GM12878 (cell line): Measurements from ENCODE around the gene BRD9. TPM values are rescaled to one million over a fixed set of nuclear protein-coding genes. Genes with fewer than 3 reads are reported as not detected.

Experiments
- ATAC-seq: fragments of 200-7000 bp; cut with Tn5 transposase; 3 replicates; pipeline ENCODE4 v1.9.1; 2020; ENCODE audit warnings: mild to moderate bottlenecking, moderate library complexity
- BruUV-seq: library from RNA; stranded (reverse); fragments of 400-500 nt; replicated peaks from 2 replicates; lab custom pipeline; 2021; lab: Mats Ljungman, UMichigan
- CTCF ChIA-PET: fragments of 300-600 bp; sonication (Branson Sonifier 250); formaldehyde crosslinking; extraction: SDS; loops from one replicate; lab custom pipeline; 2021; ENCODE audit warnings: inconsistent platforms; lab: Yijun Ruan, JAX
- POLR2A ChIA-PET: fragments of 350-600 bp; formaldehyde crosslinking; extraction: SDS; loops from one replicate; lab custom pipeline; 2021; ENCODE audit warnings: inconsistent platforms; lab: Charles Lee
- RAD21 ChIA-PET: fragments of 300-600 bp; sonication (Branson Sonifier 250); formaldehyde crosslinking; loops from one replicate; lab custom pipeline; 2023; ENCODE audit warnings: antibody characterized with exemption; ENCODE audit not compliant: unreplicated experiment; lab: Charles Lee
- SMC1A ChIA-PET: fragments of 300-600 bp; sonication (Branson Sonifier 250); formaldehyde crosslinking; loops from one replicate; lab custom pipeline; 2023; ENCODE audit not compliant: unreplicated experiment, uncharacterized antibody; lab: Charles Lee
- DNase-seq: peaks from one replicate; pipeline ENCODE4 v3.0.0-alpha.2; 2011; ENCODE audit warnings: low read depth, low spot score
- FAIRE-seq: peaks from 3 replicates; lab custom pipeline; 2011; peaks lifted over from hg19 to GRCh38; lab: Jason Lieb, UNC
- H2AFZ ChIP-seq: 2 replicates; pipeline ENCODE4 v1.6.0; 2011; ENCODE audit warnings: low read depth, low read length, control low read depth; ENCODE audit not compliant: control insufficient read depth
- H3K27ac ChIP-seq: 2 replicates; pipeline ENCODE4 v1.5.1; 2011; ENCODE audit warnings: control low read depth; ENCODE audit not compliant: control insufficient read depth, insufficient read depth
- H3K27me3 ChIP-seq, 2 experiments: replicated peaks in 1 of 2; 2 replicates each; pipeline versions ENCODE4 v1.6.0 to v1.6.1; 2011; ENCODE audit warnings: low read length in 1 of 2; ENCODE audit not compliant: control insufficient read depth in 2 of 2, insufficient read depth in 2 of 2
- H3K36me3 ChIP-seq, 2 experiments: 2 replicates each; pipeline ENCODE4 v1.5.1; 2011; ENCODE audit warnings: low read length in 1 of 2; ENCODE audit not compliant: control insufficient read depth in 2 of 2, insufficient read depth in 2 of 2
- H3K4me1 ChIP-seq: 2 replicates; pipeline ENCODE4 v1.6.1; 2011; ENCODE audit warnings: mild to moderate bottlenecking, low read length, moderate library complexity, mixed read lengths; ENCODE audit not compliant: control insufficient read depth, insufficient read depth
- H3K4me2 ChIP-seq: 2 replicates; pipeline ENCODE4 v1.6.0; 2011; ENCODE audit warnings: control low read depth; ENCODE audit not compliant: control insufficient read depth, insufficient read depth
- H3K4me3 ChIP-seq: fragments of 200-600 bp; sonication (generic); 2 replicates; pipeline ENCODE4 v1.5.1; 2016
- H3K79me2 ChIP-seq: 2 replicates; pipeline ENCODE4 v1.6.0; 2011; ENCODE audit warnings: low read length; ENCODE audit not compliant: control insufficient read depth, insufficient read depth
- H3K9ac ChIP-seq: 2 replicates; pipeline ENCODE4 v1.8.0; 2011; ENCODE audit warnings: low read length, control low read depth, mixed read lengths; ENCODE audit not compliant: control insufficient read depth, insufficient read depth
- H3K9me3 ChIP-seq: replicated peaks from 3 replicates; pipeline ENCODE4 v1.5.1; 2011; ENCODE audit warnings: mild to moderate bottlenecking, low read length; ENCODE audit not compliant: control insufficient read depth, insufficient read depth
- H4K20me1 ChIP-seq: 2 replicates; pipeline ENCODE4 v1.6.0; 2011; ENCODE audit not compliant: control insufficient read depth, insufficient read depth
- ATF7 ChIP-seq: fragments of 450-650 bp; IDR thresholded peaks from 2 replicates; pipeline ENCODE4 v1.6.1; 2016; ENCODE audit warnings: low read depth, mild to moderate bottlenecking
- BCL3 ChIP-seq: IDR thresholded peaks from 2 replicates; pipeline ENCODE4 v1.6.1; 2011; ENCODE audit warnings: borderline replicate concordance, low read depth, mild to moderate bottlenecking, moderate library complexity, low read length; ENCODE audit not compliant: insufficient read depth, poor library complexity, severe bottlenecking
- CHD1 ChIP-seq: IDR thresholded peaks from 2 replicates; pipeline ENCODE4 v1.6.1; 2012; ENCODE audit warnings: low read depth, low read length, improper control_type of control experiment
- NFYA ChIP-seq: IDR thresholded peaks from 2 replicates; pipeline ENCODE4 v1.6.1; 2011; ENCODE audit warnings: low read depth, mild to moderate bottlenecking, low read length, improper control_type of control experiment, borderline replicate concordance
- PAX5 ChIP-seq: IDR thresholded peaks from 2 replicates; pipeline ENCODE4 v1.6.1; 2011; ENCODE audit warnings: low read depth, low read length, borderline replicate concordance
- POLR2A ChIP-seq: IDR thresholded peaks from 2 replicates; pipeline ENCODE4 v1.6.1; 2011; ENCODE audit warnings: low read depth, mild to moderate bottlenecking, low read length
- RB1 ChIP-seq: fragments of 450-650 bp; formaldehyde crosslinking; IDR thresholded peaks from 2 replicates; pipeline ENCODE4 v1.6.1; 2017; ENCODE audit warnings: mild to moderate bottlenecking, borderline replicate concordance
- SPI1 ChIP-seq: IDR thresholded peaks from 2 replicates; pipeline ENCODE4 v1.6.1; 2011; ENCODE audit warnings: low read depth, mild to moderate bottlenecking, low read length, moderate library complexity, borderline replicate concordance; ENCODE audit not compliant: insufficient read depth
- TBL1XR1 ChIP-seq: IDR thresholded peaks from 2 replicates; pipeline ENCODE4 v1.6.1; 2012; ENCODE audit warnings: low read depth, low read length, improper control_type of control experiment
- ZSCAN29 ChIP-seq: fragments of 450-650 bp; IDR thresholded peaks from 2 replicates; pipeline ENCODE4 v1.6.1; 2017; ENCODE audit warnings: mild to moderate bottlenecking, moderate library complexity
- WGBS: methylation state at CpG from one replicate; pipeline ENCODE4 v1.1.6; 2016; ENCODE audit warnings: low lambda C conversion rate; ENCODE audit not compliant: insufficient replicate concordance, insufficient coverage; ENCODE audit errors: missing lambda C conversion rate; 5-methylcytosine and 5-hydroxymethylcytosine counted together
- in situ Hi-C: fragments of 300-500 bp; cut with MboI; formaldehyde crosslinking; loops from 9 replicates; pipeline ENCODE4 v1.14.3; 2018; ENCODE audit warnings: mixed read lengths
- intact Hi-C: fragments of 100-400 bp; cut with micrococcal nuclease; formaldehyde crosslinking; loops from one replicate; pipeline ENCODE4 v1.14.2; 2022; ENCODE audit not compliant: unreplicated experiment
- polyA plus RNA-seq, 11 experiments: library from polyadenylated mRNA; depleted of rRNA in 4 of 11; unstranded in 6 of 11; stranded (reverse) in 5 of 11; fragments of >200 nt; fragmentation: Nextera tagmentation in 4 of 11; fragmentation: Illumina TruSeq in 1 of 11; extraction: Ambion mirVana in 4 of 11; extraction: Trizol in 1 of 11; gene quantifications; 1 replicate in 1 of 11; 2 replicates in 10 of 11; pipeline versions ENCODE4 v1.2.1 to v1.2.3, GENCODE V29; 2011 to 2016; ENCODE audit warnings: inconsistent platforms in 2 of 11, missing spikeins in 2 of 11, low read depth in 1 of 11
- total RNA-seq, 4 experiments: library from RNA; depleted of rRNA in 3 of 4; stranded (reverse); fragments of >200 nt in 3 of 4; fragmentation: Illumina TruSeq in 1 of 4; extraction: Trizol in 1 of 4; gene quantifications; 2 replicates each; pipeline versions ENCODE4 v1.2.1 to v1.2.3, GENCODE V29; 2013 to 2021
- TF ChIP-seq, protein P1 (sequence below): IDR thresholded peaks from 2 replicates; pipeline ENCODE4 v1.6.1; 2011; ENCODE audit warnings: borderline replicate concordance, low read depth, mild to moderate bottlenecking, moderate library complexity, mixed read lengths, low read length; ENCODE audit not compliant: insufficient read depth; ENCODE audit errors: extremely low read length
- TF ChIP-seq, protein P2 (sequence below): fragments of 450-650 bp; IDR thresholded peaks from 2 replicates; pipeline ENCODE4 v1.6.1; 2016; ENCODE audit warnings: mild to moderate bottlenecking, moderate library complexity, borderline replicate concordance

The BRD9 gene
- total and polyA plus RNA-seq, 10 of the 15 experiments (the other 5 are each of a cell fraction or from before 2014, with no cell fraction given), result 2.0 to 48.6 (median 32.4) TPM

GRCh38 chr5:923281-923873 is 30.8 kb upstream of the BRD9 start (continued):
- TF ChIP-seq, protein P1, sequence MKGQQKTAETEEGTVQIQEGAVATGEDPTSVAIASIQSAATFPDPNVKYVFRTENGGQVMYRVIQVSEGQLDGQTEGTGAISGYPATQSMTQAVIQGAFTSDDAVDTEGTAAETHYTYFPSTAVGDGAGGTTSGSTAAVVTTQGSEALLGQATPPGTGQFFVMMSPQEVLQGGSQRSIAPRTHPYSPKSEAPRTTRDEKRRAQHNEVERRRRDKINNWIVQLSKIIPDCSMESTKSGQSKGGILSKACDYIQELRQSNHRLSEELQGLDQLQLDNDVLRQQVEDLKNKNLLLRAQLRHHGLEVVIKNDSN, result no peak
- peak; percentile 53 for TF ChIP-seq BCL3
- TF ChIP-seq ZSCAN29, result no peak
- TF ChIP-seq PAX5, result 0 out of 2 replicates have a peak, but pooled peaks have one; percentile 26
- TF ChIP-seq, all 136 proteins: peak for 10

DNA sequence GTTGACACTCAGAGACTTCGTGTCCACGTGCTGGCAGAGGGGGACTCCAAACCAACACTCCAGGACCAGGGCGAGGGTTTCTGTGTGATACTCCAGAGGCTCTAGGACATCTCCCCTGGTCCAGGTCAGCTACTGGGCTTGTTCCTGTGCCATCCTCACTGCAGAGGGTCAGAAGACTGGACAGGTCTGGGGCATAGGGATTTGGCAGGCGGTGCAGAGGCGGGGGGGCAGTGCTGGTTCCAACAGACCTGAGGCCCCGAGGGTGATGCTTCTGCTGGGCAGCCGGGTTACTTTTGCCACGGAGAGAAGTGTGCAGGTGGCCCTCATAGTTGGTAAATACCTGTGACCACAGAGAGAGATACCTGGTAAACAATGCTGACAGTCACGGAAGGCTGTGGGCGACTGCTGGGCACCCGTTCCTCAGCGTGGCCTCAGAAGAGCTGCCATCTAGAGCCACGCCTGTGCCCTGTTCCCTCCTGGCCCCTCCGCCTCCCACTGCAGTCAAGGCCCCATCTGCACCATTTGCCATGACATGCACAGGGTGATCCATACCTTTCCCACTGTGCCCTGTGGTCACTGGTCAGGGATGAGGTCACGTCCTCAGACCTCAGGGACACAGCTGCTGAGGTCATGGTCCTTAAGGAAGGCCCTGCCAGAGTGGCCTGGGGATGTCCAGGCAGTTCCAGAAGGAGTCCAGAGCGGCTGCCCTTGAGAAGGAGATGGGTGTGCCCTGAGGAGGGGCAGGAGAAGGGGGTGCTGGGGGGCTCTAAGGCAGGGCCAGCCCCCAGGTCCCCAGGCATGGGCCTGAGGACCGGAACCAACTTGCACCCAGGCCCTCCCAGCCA is 30.1 kb upstream of the BRD9 start:
- no TSS peak for BruUV-seq
- in situ Hi-C loops (no loop called here), intact Hi-C loops (loop anchor here (1.0 to 5.0 kb wide), 5 partner anchors 70 to 722 kb away; no protein-coding TSS in a partner anchor)
- Histone ChIP-seq H3K4me3 (no peak overlapping the region), H3K9ac (no peak overlapping the region), H4K20me1 (no peaks in the 10 kb centered on the region), H3K36me3 (no peaks in the 10 kb centered on the region; a peak in 2 of 4 replicates), H2AFZ (no peak overlapping the region), H3K9me3 (no peaks in the 10 kb centered on the region), H3K4me1 (no peaks in the 10 kb centered on the region), H3K4me2 (no peak overlapping the region), H3K27ac (no peak overlapping the region), H3K79me2 (no peaks in the 10 kb centered on the region), H3K27me3 (no peaks in the 10 kb centered on the region)
- no peak; the same call in 2 of the 3 replicates for ATAC-seq
- ChIA-PET RAD21 (interaction anchor here (0.6 to 1.3 kb wide), 2 partner anchors 218 kb away, joined by 3 to 16 read pairs; no protein-coding TSS in a partner anchor), CTCF (interaction anchor here (0.8 to 6.2 kb wide), 14 partner anchors 19 to 722 kb away, joined by 3 to 61 read pairs (median 5); no protein-coding TSS in a partner anchor), POLR2A (no interaction called here), SMC1A (interaction anchor here (1.2 to 3.9 kb wide), 3 partner anchors 217 to 723 kb away, joined by 4 to 36 read pairs (median 11); no protein-coding TSS in a partner anchor)
- no peak for DNase-seq
- no peak for FAIRE-seq
- 79% methylated on average over 17 of the region's 17 CpGs for WGBS
- TF ChIP-seq, protein P2, sequence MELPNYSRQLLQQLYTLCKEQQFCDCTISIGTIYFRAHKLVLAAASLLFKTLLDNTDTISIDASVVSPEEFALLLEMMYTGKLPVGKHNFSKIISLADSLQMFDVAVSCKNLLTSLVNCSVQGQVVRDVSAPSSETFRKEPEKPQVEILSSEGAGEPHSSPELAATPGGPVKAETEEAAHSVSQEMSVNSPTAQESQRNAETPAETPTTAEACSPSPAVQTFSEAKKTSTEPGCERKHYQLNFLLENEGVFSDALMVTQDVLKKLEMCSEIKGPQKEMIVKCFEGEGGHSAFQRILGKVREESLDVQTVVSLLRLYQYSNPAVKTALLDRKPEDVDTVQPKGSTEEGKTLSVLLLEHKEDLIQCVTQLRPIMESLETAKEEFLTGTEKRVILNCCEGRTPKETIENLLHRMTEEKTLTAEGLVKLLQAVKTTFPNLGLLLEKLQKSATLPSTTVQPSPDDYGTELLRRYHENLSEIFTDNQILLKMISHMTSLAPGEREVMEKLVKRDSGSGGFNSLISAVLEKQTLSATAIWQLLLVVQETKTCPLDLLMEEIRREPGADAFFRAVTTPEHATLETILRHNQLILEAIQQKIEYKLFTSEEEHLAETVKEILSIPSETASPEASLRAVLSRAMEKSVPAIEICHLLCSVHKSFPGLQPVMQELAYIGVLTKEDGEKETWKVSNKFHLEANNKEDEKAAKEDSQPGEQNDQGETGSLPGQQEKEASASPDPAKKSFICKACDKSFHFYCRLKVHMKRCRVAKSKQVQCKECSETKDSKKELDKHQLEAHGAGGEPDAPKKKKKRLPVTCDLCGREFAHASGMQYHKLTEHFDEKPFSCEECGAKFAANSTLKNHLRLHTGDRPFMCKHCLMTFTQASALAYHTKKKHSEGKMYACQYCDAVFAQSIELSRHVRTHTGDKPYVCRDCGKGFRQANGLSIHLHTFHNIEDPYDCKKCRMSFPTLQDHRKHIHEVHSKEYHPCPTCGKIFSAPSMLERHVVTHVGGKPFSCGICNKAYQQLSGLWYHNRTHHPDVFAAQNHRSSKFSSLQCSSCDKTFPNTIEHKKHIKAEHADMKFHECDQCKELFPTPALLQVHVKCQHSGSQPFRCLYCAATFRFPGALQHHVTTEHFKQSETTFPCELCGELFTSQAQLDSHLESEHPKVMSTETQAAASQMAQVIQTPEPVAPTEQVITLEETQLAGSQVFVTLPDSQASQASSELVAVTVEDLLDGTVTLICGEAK, result no peak
- TF ChIP-seq RB1 (no peak), TBL1XR1 (no peak), ATF7 (no peak), CHD1 (no peak), NFYA (no peak), SPI1 (no peak), POLR2A (no peak)
